Measurements from ENCODE around the gene HLA-DQB1.

Gene HLA-DQB1

DNA sequence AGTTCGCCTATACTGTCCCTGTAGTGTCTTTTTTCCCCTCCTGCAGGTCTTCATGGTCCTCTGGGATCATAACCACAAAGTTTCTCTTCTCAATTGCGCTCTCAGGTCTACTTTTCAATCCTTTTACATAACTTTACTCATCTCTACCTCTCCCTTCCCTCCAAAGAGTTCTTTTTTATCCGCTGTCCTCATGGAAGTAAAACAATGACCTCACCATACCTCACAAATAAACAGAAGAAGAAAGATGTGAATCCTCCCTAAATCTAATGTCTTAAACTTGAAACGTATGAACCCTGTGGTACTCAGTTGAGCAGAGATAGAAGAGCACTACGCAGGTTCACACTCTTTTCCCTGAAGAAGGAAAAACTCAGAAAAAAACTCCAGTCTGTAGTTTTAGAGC, 41.3 kb downstream of the HLA-DQB1 start:
- no peak for DNase-seq (ENCODE audit: low read depth)

DNA sequence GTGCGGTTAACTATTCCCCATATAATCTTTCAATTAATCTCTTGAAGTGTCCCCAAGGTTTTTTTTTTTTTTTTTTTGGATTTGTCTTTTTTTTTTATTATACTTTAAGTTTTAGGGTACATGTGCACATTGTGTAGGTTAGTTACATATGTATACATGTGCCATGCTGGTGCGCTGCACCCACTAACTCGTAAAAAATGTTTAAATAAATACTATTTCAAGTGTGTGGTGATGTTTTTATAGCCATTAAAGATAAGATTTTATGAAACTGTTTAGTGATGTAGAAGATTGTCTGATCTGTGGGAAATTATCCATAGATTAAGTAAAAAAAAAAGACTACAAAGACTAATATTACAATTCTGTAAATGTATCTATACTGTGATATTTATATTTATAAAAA, 41.9 kb downstream of the HLA-DQB1 start:
- no peak for DNase-seq (ENCODE audit: low read depth)

DNA sequence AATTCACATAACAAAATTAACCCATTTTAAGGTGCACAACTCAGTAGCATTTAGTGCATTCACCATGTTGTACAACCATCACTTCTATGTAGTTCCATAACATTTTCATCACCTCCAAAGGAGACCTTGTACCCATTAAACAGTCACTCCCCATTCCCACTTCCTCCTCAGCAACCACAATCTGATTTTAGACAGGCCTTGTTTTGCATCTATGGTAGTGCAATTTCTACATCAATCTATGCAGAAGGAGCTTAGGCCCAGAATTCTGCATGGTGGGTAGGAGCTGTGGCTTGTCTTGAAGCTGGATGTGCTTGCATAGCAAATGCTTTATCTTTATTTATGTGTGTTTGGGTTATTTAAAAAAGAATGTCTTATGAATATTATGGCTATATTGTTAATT, 42.8 kb downstream of the HLA-DQB1 start:
- no peak for DNase-seq (ENCODE audit: low read depth)

DNA sequence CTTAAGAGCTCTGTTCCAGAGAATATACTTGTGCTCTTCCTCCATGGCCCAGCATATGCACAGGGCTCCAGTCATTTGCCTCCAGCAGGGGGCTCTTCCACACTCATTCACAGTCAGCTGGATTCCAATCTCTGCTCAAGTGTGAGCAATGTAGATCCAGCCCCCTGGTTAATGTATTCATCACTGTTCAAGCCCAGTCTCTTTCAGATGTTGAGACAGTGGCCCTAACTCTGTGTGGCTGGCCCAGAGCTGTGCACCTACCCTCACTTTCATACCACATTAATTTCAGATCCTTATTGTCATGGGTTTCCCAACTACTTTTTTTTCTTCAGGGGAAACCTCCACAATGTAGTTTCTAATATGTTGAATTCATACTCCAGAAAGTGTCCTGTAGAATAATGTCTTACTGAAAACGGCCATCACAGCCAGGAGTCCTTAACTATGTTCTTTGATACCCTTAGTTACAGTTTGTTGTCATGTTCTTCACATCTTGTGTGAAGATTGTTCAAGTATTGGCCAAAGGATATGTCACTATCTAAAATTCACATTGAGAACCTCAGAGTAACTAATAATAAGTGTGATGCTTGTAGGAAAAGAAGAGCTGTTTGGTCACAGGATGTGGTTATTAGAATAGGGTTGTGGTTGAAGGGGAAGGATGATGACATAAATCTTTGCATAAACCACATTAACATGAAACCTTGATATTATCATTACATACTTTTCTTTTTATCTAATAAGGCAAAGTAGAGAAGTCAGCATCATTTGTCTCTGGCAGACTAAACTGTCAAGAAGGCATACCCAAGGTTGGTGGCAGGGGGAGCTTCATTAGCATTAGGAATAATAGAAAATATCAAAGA, 43.7 kb downstream of the HLA-DQB1 start:
- no peak for DNase-seq (ENCODE audit: low read depth)

DNA sequence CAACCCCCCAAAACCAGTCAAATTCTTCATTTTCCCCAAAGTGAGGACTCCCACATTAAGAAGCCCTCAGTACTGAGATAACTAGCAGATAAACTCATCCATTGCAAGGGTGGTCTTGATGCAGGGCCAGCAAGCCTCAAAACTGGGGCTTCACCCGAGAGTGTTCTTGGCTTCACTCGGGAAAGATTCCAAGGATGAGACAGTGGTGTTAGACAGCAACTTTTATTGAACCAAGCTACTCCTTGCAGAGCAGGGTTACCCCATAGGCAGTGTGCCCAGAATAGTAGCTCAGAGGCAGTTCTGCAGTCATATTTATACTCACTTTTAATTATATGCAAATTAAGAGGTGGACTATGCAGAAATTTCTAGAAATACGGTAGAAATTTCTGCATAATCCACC, 45.1 kb downstream of the HLA-DQB1 start:
- no peak for DNase-seq (ENCODE audit: low read depth)

DNA sequence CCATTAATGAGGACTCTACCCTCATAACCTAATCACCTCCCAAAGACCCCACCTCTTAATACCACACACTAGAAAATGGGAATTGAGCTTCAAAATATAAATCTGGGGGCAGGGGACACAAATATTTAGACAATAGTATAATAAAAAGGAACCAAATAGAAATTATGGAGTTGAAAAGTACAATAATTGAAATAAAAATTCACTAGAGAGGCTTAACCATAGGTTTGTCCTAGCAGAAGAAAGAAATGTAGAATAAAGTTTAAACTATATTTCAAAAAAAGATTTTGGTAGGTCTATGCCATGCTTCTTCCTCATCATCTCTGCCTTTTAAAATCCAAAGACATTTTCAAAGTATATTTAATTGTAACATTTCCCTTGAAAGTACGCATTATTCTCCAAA, 48.7 kb downstream of the HLA-DQB1 start:
- DNase-seq (ENCODE audit: low read depth): no peak

DNA sequence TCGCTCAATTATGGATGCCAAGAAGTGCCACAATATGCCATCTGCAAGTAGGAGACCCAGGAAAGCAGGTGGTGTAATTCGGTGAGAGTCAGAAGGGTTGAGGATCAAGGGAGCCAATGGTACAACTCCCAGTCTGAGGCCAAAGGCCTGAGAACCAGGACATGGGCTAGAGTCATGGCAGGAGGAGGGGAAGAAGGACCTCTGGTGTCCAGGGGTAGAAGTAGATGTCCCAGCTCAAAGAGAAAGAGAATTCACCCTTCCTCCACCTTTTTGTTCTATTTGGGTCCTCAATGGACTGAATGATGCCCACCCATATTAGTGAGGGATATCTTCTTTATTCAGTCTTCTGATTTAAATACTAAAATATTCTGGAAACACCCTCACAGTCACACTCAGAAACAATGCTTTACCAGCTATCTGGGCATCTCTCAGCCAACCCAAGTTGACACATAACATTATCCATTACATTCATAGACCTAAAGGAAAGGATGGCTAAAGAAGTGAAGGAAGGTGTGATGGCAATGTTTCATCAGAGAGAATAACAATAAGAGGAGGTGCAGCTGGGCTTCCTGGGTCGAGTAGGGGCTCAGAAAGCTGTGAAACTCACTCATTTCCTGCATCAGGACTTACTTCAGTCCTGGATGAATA, 50.4 kb downstream of the HLA-DQB1 start:
- DNase-seq (ENCODE audit: low read depth): no peak

DNA sequence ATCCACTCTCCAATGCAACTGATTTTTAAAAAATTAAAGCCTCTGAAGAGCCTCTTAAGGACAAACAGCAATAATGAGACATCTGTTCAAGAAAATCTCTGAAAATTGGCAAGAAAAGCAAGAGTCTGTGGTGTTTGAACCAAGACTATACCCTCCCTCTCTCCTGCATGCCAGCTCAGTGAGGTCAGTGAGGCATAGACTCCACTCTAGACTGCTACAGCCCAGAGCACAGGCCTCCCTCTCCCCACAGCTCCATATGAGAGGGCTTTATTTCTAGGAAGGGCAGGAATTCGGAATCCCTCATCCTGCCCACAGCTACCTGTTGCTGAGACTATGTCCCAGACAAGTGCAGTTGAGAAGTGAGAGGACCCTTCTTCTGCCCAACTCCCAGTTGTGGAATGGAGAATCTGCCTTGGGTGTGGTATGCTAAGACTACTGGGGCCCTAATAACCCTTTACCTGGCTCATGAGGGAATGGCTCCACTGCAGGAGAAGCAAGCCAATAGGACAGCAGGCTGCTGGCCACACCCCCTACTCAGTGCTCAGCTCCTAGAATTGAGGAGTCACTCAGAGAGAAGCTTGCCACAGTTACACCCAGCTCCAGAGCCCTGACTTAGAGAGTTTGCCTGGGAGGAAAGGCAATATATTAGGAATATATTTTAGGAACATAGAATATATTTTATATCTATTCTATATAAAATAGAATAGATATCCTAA, 51.9 kb downstream of the HLA-DQB1 start:
- DNase-seq (ENCODE audit: low read depth): no peak

DNA sequence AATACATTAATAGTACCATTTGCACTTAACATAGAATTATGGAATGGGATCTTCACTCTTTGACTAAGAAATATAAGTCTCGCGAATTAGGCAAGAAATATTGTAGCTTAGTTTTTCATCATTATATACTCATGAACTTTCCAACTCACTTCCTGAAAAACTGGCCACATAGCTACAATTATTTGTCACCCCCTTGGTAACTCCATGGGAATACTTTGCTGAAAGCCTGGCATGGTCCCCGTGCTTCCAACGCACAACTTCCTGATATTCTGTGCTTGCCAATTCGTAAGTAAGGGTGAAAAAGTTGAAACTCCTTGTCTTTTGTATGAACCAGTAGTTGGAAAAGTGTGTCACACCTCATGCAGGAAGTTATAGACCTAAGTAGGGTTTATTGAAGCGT, 53.0 kb downstream of the HLA-DQB1 start:
- no peak for DNase-seq (ENCODE audit: low read depth)

DNA sequence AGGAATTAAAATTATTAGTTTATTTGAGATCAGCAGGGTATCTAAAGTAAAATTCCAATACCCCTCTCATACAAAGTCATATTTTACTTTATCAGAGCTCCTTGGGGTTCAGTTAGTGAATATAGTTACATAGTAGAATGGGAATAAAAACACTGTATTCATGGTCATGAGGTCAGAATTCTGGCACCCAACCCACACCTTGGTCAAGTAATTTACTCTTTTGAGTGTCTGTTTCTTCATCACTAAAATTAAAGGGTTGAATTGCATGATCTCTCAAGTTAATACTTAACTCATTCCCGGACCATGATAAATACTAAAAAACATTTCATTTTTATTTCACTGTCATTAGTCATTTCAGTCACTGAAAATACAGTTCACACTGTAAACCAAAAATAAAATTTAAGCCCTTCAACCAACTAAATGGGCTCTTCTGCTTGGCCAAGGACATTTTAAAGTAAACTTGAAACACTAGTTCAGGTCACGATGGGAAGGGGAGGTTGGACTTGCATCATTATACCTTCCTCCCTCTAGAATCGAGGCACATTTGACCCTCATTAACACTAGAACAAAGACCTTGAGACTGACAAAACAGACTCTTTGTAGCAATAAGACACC, 55.7 kb downstream of the HLA-DQB1 start:
- DNase-seq (ENCODE audit: low read depth): no peak

DNA sequence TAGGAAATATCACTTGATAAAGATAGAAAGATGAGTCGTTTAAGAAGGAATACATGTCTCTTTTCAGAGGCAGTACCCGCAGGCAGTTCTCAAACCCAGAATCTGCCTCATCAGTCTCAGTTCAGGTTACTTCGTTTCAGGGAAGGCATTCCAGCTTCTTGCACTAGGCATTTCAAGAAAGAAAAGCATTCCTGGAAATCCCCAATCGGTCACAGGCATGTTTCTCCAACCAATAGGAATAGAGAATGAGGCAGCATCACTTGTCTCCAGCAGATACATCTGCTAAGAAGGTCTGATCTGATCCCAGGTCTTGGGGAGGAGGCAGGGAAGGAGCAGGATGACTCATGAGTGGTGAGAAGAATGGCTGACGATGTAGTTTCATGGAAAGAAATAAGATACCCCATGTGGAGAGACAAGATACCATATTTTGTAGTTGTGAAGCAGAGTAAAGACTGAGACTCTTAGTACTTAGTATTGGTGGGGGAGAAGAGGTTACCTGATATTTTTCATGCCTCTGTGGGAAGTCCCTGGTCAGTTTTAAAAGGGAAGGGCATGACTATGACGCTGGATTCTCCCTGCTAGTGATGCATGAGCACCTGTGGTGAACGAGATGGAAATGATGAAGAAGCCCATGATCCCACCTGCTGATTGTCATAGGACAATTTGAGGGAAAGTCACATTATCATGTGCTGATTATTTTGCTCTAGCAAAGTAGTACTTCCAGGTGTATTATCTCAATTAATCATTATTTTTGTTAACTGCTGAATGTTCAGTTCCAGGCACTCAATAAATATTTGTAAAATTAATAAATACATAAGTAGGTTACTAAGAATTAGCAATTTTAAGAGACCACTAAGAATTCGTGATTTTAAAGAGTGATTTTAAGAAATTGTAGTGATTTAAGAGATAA, 56.5 kb downstream of the HLA-DQB1 start:
- DNase-seq (ENCODE audit: low read depth): peak; percentile 44
